Stimulated activated CD4-positive, alpha-beta T cell treated with anti-CD3 and anti-CD28 coated beads, Interleukin-1b, Interleukin-23, amount 100 ng/mL, for 4 hours (primary cell): ENCODE data around the gene LMNA.

Experiments used
- DNase-seq, 2 donors: peaks; one replicate each; pipeline ENCODE4 v3.0.0-alpha.2; 2020; ENCODE audit warnings: low read depth in 2 of 2

Gene LMNA

DNA sequence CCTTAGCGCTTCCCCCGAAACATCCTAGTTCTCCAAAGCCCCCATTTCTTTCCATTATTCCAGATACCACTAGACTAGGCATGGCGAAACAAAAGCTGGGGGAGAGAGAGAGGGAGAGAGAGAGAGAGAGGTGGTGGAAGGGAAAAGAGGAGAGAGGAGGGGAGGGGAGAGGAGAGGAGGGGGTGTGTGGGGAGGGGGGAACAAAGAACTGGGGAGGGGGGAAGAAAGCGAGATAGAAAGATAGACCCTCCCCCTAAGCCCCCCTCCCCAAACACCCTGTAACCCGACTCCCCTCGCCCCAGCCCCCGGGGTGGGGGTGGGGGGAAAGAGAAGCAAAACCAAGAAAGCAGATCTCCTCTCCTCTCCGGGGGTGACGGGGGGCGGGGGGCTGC, 32.6 kb upstream of the LMNA start:
- no peak for DNase-seq

DNA sequence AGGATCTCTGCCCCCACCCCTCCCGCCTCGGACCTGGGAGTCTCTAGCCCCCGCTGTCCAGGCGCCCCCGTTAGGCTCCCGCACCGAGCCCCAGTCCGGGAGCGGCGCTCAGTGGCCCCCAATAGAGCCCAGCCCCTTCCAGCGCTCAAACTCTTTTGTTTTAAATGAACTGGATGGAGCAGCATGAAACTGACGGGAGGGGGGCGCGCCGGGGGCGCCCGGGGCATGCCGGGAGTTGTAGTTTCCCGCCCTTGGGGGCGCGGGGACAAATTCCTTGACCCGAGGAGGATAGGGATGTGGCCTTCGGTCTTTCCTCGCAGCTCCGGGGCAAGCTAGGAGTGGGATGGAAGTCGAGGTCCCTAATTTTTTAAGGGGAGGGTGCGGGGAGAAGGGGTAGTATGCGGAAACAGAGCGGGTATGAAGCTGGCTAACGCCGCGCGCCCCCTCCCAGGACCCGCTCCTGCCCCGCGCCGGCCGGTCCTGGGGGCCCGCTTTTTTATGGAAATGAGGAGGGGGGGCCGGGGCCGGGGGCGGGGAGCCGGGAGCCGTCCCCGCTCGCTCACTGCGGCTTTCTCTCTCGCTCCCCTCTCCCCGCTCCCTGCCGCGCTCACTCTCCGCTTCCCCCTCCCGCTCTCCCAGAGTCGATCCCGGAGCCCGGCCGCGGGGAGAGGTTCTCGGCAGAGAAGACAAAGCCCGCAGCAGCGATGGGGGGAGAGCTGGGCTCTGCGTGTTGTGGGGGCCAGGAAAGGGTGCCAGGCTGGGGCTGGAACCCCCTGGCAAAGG, 32.0 kb upstream of the LMNA start, which contains the start of gene MEX3A:
Gene MEX3A (minus strand): TSS at position 157 of the 783 bp plus-strand sequence. CDS start 467 bp downstream, outside the sequence.
- DNase-seq, result peak; percentile 36 to 56

DNA sequence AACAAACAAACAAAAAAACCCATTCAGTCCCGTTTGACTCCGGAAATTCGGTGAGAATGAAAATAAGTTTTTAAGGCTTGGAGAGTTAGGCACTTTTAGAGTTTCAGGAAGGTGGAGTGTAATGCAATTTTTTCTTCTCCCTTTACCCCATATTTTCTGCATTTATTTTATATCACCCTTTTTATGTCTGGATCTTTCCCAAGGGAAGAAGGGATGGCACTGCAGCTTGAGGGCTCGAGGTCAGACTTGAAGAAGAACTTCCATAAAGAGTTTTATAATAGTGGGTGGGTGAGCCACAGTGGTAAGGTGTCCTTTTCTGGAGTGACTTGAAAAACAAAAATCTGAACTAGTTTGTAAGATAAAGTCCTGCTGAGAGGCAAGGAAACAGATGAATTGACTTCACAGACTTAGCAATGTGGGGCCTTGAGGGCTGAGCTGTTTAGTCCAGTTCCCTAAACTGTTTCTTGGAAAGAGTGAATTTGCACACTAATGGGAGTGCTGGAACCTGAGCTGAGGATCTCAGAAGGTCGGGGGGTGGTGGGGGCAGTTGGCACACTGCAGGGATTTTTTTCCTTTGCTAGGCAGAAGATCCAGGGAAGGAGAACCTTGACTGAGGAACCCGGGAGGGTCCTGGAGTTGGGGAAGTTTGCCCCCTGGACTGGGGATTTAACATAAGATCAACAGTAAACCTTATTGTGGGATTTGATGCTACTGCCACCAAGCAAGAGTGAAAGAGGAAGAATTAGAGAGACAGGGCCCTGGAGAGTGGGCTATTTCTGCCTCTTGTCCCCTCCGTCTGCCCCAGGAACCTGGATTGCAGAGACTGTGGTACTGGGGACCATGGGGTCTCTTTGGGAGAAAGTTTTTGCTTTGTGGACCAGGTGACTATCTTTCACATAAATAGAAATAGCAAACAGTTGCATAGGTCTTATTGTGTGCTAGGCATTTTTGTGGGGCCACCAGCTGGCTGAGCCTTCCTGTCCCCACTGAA, 30.4 kb upstream of the LMNA start:
- DNase-seq, result no peak

DNA sequence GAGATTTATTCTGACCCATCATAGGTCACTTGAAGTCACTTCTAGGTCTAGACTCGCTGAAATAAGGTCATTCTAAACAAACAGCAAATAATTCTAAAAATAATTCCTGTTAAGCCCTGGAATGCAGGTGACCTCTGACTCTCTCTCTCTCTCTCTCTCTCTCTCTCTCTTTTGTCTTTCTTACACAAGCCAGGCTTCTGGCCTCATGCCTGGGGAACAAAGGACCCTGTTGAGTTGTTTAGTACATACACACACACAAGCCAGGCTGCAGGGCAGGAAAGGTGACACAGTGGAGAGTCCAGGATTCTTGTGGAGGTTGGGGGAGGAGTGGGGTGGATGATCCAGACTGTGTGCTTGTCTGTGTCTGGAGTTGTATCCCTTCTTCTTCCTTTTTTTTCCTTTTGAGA, 28.3 kb upstream of the LMNA start:
- DNase-seq, result no peak

DNA sequence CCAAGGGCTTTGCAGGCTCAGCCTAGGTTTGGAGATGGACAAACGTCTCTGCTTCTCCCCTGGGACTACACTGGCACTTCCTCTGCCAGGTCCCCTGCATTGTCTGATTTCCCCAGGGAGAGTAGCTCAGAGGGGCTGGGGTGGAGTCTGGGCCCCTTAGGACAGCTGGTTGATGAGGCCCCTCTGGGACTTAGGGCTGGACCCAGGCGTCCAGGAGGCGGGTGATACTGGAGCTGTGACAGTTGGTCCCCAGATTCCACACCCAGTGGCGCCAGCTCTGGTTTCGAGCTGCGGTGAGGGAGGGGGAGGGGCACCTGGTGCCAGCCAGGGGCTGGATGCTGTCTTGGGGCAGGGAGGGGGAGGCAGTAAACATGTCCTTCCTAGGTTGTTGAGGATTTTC, 24.8 kb upstream of the LMNA start:
- DNase-seq, result no peak

DNA sequence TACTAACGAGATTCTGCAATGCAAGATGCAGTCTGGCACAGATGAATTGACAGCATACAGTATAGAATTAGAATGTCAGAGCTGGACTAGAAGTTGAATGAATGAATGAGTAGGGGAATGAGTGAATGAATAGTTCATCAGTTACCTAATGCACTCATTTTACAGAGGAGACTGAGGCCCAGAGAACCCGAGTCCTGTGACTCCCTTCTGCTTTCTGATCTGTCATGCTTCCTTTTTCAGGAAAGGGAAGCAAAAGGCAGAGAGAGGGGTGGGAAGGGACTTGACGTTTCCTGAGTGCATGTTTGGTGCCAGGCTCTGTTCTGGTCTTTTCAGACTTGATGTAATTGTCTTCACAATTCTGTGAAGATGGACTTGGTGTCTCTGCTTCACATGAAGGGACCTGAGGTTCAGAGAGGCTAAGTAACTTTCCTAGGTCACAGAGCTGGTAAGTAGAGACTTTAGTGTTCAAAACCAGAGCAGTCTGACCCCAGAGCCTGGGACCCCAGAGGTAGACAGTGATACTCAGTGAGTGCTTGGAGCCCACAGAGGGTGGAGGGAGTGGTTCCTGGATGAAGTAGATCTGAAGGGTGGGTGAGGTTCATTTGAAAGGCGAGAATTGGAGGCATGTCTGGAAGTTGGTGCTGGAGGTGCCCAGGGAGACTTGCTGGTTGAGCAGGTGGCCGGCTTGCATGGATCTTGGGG, 24.2 kb upstream of the LMNA start:
- DNase-seq, result no peak

DNA sequence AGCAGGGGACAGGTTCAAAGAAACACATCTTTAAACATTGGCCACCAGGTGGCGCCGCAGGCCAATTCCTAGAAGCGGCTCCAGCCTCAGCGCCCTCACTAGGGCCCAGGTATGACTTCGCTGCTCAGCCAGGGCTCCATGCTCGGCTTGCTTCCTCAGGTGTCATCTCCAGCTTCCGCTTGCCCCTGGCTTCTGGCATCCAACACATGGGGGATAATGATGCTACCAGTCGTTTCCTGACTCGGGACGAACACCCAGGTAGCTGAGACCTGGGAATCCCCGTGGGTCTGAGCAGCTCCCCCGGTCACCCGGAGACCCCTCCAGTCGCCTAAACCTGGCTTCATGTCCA, 23.7 kb upstream of the LMNA start:
- DNase-seq, result peak; percentile 90 to 91

DNA sequence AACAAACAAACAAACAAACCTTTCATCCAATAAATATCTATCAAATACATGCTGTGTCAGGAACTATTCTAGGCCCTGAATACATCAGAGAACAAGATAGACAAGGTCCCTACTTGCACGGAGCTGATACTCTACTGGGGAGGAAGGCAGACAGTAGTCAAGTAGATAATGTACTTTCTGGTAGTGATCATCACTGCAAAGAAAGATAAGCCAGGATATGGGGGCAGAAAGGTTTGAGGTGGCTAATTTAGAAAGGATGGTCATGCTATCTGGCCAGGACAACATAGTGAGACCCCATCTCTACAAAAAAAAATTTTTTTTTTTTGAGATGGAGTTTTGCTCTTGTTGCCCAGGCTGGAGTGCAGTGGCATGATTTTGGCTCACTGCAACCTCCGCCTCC, 22.9 kb upstream of the LMNA start:
- DNase-seq, result no peak

DNA sequence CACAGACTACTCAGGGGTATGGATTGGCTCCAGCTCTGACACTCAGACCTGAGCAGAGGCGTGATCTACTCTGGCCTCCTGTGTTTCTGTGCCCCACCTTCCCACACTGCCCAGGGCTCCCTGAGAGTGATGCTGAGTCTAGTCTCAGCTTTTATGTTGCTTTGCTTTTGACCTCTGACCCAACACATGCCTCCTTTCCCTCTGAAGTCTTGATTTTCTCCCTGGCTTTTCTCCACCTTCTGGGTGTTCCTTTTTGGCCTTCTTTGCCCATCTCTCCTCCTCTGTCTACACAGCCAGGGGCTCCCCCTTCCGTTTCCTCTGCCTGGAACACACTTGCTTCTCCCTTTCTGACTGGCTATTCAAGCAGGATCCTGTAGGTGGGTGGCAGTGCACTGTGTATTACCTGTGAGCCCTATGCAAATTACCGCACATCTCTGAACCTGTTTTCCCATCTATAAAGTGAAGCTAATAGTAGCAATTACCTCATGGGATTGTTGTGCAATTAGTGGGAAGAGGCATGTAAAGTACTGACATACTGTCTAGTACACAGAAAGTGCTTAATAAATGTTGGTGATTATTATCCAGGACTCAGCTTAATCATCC, 18.5 kb upstream of the LMNA start:
- no peak for DNase-seq

DNA sequence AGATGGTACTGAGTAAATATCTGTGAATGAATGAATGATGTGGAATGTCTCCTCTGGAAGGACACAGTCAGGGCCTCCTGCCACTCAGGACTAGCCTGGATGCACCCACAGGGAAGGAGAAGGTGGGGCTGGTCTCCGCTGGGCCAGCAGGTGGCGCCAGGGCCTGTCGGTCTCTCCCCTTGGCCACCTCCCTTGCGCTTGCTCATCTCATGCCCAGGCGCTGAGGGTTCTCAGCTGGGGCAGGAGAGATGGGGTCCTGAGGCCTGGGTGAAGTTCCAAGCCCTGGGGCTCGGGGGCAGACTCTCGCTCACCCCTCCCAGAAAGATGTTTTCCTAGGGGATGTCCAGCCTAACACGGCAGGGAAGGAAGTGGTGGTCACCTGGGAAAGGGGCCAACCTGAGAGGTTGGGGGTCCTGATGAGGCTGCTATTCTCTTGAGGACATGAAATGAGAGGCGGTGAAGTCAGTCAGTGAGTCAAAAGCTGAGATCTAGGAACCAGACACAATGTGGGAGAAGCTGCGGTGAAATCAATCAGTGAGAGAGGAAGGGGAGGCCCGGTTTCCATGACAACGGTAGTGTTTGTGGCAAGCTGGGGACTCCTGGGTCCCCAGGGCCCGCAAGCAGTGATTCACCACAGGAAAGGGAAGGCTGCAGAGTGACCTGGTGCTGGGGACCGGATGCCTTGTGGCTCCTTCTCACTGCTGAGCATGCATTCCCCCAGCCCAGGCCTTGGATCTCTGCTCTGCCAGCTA, 17.7 kb upstream of the LMNA start:
- peak; percentile 79 to 81 for DNase-seq

DNA sequence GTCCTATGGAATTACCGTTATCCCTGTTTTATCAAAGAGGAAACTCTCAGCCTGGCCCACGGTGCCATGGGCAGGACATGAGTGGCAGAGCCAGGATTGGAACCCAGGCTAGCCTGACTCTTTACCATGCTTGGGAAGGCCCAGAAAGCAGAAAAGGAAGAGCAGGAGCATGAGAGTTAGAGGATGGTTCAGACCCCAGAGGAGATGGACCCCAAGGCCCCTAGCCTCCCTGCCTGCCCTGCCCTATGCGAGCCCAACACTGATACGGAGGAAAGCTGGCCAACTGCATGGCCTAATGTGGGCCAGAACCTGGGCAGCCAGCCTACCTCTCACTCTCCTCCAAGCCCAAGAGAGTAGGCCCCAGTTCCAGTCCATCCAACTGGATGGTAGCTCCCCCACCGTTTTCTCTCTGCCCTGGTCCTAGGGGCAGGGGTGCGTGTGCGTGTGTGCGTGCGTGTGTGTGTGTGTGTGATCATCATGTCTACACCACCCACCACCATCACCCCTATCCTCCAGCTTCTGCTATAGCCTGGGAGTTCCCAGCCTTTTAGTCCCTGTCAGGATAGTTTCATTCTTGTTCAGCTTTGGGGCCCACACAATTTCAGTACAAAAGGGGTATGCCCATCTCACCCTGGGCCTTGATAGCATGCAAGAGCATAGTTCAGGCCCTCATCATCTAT, 16.9 kb upstream of the LMNA start:
- DNase-seq, result no peak

DNA sequence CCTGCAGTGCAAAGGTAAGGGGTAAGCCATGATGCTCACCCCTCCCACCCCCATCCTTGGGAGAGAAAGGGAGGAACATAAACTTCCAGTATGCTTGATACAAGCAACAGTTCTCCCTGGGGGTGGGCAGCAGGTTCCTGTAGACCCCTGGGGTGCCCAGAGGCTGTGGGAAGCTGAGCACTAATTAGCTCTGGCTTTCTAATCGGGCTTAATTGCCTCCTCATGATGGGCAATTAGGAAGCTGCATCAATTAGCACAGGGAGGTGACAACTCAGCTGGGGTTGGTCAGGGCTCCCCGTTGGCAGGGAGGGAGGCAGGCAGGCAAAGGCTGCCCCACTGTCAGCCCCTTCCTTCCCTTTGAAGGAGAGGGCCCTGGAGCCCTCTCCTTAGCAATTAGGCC, 15.7 kb upstream of the LMNA start:
- DNase-seq, result no peak

DNA sequence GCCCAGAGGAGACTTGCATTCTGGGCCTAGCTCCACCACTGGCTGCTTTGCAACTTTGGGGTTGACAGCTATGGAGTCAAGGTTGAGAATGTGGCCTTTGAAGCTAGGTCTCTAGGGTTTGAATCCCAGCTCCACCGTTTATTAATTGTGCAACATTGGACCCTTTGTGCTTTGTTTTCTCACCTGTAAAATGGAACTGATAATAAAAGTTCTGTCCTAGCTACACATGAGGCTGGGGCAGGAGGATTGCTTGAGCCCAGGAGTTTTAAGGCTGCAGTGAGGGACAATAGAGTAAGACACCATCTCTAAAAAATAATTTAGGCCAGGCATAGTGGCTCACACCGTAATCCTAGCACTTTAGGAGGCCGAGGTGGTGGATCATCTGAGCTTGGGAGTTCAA, 15.2 kb upstream of the LMNA start:
- DNase-seq, result no peak

DNA sequence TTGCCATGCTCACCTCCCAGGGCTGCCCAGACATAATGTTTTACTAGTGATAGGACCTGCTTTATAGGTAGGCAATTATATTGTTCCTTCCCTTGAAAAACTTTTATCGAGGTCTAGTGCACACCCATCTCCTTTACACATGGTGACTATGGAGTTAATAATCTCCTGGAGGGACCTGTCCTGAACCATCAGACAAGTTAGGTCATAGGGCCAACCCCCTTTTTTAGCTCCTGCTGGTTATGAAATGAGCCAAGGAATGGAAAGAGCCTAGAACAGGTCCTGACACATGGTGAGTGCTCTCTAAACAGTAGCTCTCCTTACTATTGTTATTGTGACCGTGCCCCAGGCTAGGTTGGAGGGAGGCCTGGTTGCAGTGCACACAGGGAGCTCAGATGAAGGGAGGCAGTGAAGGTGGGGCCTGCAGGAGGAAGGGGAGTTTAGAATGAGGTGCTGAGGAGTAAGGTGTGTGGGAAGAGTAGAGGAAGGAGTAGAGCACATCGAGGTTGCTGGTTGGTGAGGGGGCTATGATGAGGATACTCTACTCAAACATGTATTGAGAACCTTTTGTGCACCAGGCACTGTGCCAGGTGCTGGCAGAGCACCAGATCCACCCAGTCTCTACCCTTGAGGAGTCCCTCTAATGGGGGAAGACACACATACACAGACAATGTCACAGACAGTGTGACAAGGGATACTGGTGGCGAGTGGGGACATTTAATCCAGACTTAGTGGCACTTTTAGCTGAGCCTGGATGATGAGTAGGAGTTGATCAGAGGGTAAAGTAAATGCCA, 14.1 kb upstream of the LMNA start:
- no peak for DNase-seq

DNA sequence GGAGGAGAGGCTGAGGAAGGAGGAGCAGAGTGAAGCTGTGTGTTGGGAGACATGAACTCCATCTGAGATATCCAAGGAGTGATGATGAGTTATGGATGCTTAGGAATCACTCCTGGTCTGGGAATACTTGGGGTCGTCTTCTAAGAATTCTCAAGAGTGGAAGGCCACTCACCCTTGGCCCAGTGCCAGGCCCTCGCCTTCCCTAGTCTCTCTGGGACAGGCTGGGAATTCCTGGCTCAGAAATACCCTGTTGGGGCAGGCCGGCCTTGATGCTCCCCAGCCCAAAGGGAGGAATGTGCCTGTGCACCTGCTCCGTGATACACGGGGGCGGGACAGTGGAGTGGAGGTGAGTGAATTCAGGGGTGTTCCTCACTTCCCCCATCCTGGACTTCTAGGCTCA, 12.6 kb upstream of the LMNA start:
- DNase-seq, result no peak

DNA sequence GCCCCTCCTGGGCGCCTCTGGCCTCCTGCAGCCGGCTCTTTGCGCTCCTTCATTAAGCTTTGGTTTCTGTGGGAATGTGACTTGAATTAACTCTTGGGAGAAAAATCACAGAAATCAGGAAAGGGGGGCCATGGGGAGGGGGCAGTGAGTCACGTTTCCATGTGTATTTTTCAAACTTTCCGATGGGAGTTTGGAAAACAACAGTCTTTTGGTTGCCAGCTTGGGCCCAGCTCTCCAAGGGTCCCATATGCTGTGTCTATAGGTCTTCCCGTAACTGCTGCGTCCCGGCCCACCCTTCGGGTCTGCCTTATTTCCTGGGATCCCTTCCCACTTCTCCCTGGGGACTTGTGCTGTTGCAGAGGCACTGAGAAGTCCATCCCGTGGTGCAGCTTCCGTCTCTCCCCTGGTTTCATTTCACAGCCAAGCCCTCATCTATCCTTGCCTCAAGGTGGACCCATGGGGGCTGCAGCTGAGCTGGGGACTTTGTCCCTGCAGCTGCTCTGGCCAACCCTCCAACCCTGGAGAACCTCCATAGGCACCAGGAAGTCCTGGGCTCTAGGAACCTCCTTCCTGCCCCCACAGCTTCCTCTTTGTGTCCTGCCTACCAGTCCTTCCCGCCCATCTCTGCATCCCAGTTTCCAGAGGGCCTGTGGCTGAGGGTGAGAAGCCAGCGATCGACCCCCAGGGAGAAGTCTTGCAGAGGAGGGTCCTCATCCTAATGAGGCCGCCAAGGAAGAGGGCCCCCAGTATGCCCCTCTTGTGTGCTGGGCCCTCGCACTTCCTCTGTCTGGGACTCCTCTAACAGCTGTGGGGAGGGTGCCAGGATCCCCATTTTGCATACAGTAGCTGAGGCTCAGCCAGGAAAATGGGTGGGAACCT, 11.6 kb upstream of the LMNA start:
- no peak for DNase-seq

DNA sequence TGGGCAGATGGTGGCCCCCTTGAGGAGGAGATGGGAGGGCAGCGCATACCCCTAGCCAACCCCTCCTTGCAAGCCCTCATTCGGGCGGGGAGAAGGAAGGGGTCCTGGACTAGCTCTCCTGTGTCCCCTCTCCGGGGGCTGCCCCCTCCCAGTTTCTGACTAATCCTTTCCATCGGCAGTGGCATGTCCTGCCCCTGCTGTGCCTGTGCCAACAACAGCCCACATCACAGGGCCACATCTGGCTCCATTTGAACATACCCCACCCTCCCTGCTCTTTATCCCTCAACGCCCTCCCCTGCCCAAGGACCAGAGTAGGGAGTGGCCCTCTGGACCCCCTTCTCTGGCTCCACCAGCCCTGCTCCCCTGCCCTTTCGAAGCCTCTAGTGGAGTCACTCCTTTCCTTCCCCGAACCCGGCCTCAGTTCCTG, 11.0 kb upstream of the LMNA start:
- DNase-seq, result no peak

DNA sequence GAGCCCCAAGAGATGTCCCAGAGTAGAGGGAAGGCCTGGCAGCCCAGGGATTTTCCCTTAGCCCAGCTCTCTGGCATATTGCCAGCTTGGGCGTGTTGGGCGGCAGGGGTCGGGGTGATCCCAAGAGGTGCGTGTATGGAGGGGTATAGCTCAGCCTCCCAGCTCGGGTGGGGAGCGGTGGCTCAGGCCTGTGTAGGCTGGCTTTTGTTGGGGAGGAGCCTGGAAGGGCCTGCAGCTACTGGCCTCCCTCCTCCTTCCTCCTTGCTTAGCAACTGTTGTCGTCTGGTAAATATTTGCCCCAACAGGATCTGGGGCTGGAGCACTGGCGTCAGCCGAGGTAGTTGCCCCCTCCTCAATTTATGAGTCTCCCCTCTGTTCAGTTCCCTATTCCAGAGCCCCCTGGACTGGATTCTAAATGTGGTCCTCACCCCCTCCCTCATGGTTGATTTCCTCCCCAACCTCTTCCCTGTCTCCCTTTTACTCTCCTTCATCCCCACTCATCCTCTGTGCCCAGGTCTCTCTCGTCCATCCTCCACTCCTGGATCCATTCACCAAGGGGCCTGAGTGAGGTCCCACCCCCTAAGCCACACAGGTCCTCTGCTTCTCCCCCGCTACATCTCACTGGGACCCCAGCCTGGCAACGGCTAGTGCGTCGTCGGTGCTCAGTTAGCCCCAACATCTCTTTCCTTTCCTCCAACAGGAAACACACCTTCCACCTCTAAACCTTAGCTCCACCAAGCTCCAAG, 10.3 kb upstream of the LMNA start:
- no peak for DNase-seq
